Measurements from ENCODE around the gene RRAGC. TPM values are rescaled to one million over a fixed set of nuclear protein-coding genes. Genes with fewer than 3 reads are reported as not detected.

The RRAGC gene
- polyA plus RNA-seq, 2 donors, result 7.7 to 18.4 TPM

- no peaks in the 10 kb centered on the region for H3K9me3 ChIP-seq (ENCODE audit: control insufficient read depth in 2 of 2, insufficient read depth in 1 of 2, low read depth in 1 of 2, low read length in 1 of 2)
- WGBS, 2 donors, result 82 to 89% methylated on average over 9 of the region's 9 CpGs
These were observed 29.1 kb upstream of the RRAGC start for GRCh38 chr1:38888423-38889333.

GRCh38 chr1:38885092-38885491 is 25.5 kb upstream of the RRAGC start:
- H3K36me3 ChIP-seq (ENCODE audit: control insufficient read depth in 2 of 2, insufficient read depth in 2 of 2, low read length in 1 of 2), result no peaks in the 10 kb centered on the region
- H3K27me3 ChIP-seq (ENCODE audit: control insufficient read depth in 1 of 2, insufficient read depth in 2 of 2, low read length in 2 of 2), result no peaks in the 10 kb centered on the region
- WGBS, 2 donors, result 92 to 95% methylated on average over 2 of the region's 2 CpGs
- no peak overlapping the region for H3K4me3 ChIP-seq (ENCODE audit: low read depth in 1 of 2, low read length in 2 of 2)
- H3K9me3 ChIP-seq (ENCODE audit: control insufficient read depth in 2 of 2, insufficient read depth in 1 of 2, low read depth in 1 of 2, low read length in 1 of 2), result no peaks in the 10 kb centered on the region
- no peak overlapping the region for H3K27ac ChIP-seq (ENCODE audit: low read depth in 2 of 2, low read length in 1 of 2)
- H3K4me1 ChIP-seq (ENCODE audit: control insufficient read depth in 2 of 2, insufficient read depth in 2 of 2, low read length in 1 of 2), result no peaks in the 10 kb centered on the region

More at GRCh38 chr1:38888423-38889333, 29.1 kb upstream of the RRAGC start:
- Histone ChIP-seq H3K36me3 (ENCODE audit: control insufficient read depth in 2 of 2, insufficient read depth in 2 of 2, low read length in 1 of 2) (peaks cover 0 to 3% of the 10 kb centered on the region in 2 donors), H3K4me3 (ENCODE audit: low read depth in 1 of 2, low read length in 2 of 2) (no peak overlapping the region), H3K27me3 (ENCODE audit: control insufficient read depth in 1 of 2, insufficient read depth in 2 of 2, low read length in 2 of 2) (no peaks in the 10 kb centered on the region), H3K4me1 (ENCODE audit: control insufficient read depth in 2 of 2, insufficient read depth in 2 of 2, low read length in 1 of 2) (no peaks in the 10 kb centered on the region), H3K27ac (ENCODE audit: low read depth in 2 of 2, low read length in 1 of 2) (no peak overlapping the region)

- no peaks in the 10 kb centered on the region for H3K4me1 ChIP-seq (ENCODE audit: control insufficient read depth in 2 of 2, insufficient read depth in 2 of 2, low read length in 1 of 2)
- no peaks in the 10 kb centered on the region for H3K36me3 ChIP-seq (ENCODE audit: control insufficient read depth in 2 of 2, insufficient read depth in 2 of 2, low read length in 1 of 2)
- H3K27ac ChIP-seq (ENCODE audit: low read depth in 2 of 2, low read length in 1 of 2), result no peak within 1 kb of the TSS
- no peaks in the 10 kb centered on the region for H3K27me3 ChIP-seq (ENCODE audit: control insufficient read depth in 1 of 2, insufficient read depth in 2 of 2, low read length in 2 of 2)
- no peaks in the 10 kb centered on the region for H3K9me3 ChIP-seq (ENCODE audit: control insufficient read depth in 2 of 2, insufficient read depth in 1 of 2, low read depth in 1 of 2, low read length in 1 of 2)
- H3K4me3 ChIP-seq (ENCODE audit: low read depth in 1 of 2, low read length in 2 of 2), result no peak within 1 kb of the TSS
These were observed 21.9 kb upstream of the RRAGC start, which contains the start of gene GJA9 for GRCh38 chr1:38881487-38881886. Gene GJA9, minus strand, starts transcription at chr1:38881587. Its CDS starts 5,489 bp downstream, at chr1:38876098.

- Histone ChIP-seq H3K27ac (ENCODE audit: low read depth in 2 of 2, low read length in 1 of 2) (no peak overlapping the region), H3K36me3 (ENCODE audit: control insufficient read depth in 2 of 2, insufficient read depth in 2 of 2, low read length in 1 of 2) (no peaks in the 10 kb centered on the region), H3K4me1 (ENCODE audit: control insufficient read depth in 2 of 2, insufficient read depth in 2 of 2, low read length in 1 of 2) (no peaks in the 10 kb centered on the region), H3K4me3 (ENCODE audit: low read depth in 1 of 2, low read length in 2 of 2) (no peak overlapping the region), H3K27me3 (ENCODE audit: control insufficient read depth in 1 of 2, insufficient read depth in 2 of 2, low read length in 2 of 2) (no peaks in the 10 kb centered on the region), H3K9me3 (ENCODE audit: control insufficient read depth in 2 of 2, insufficient read depth in 1 of 2, low read depth in 1 of 2, low read length in 1 of 2) (no peaks in the 10 kb centered on the region)
- 79 to 89% methylated on average over 2 of the region's 2 CpGs for WGBS, 2 donors
These were observed 16.2 kb upstream of the RRAGC start for GRCh38 chr1:38875811-38876210.

- 0% methylated on average over 63 to 69 of the region's 69 CpGs for WGBS, 2 donors
- H3K9me3 ChIP-seq (ENCODE audit: control insufficient read depth in 2 of 2, insufficient read depth in 1 of 2, low read depth in 1 of 2, low read length in 1 of 2), result no peaks in the 10 kb centered on the region
- H3K27me3 ChIP-seq (ENCODE audit: control insufficient read depth in 1 of 2, insufficient read depth in 2 of 2, low read length in 2 of 2), result no peaks in the 10 kb centered on the region
- H3K27ac ChIP-seq (ENCODE audit: low read depth in 2 of 2, low read length in 1 of 2), result peak within 1 kb of the TSS; percentile 9 to 86
- no peaks in the 10 kb centered on the region for H3K36me3 ChIP-seq (ENCODE audit: control insufficient read depth in 2 of 2, insufficient read depth in 2 of 2, low read length in 1 of 2)
- H3K4me1 ChIP-seq (ENCODE audit: control insufficient read depth in 2 of 2, insufficient read depth in 2 of 2, low read length in 1 of 2), result no peaks in the 10 kb centered on the region
- peak within 1 kb of the TSS; percentile 77 to 83 for H3K4me3 ChIP-seq (ENCODE audit: low read depth in 1 of 2, low read length in 2 of 2)
These were observed 13.7 kb upstream of the RRAGC start, which contains the start of gene MYCBP for GRCh38 chr1:38873027-38873969. Gene MYCBP, minus strand, starts transcription at chr1:38873348. Its CDS starts 43 bp downstream, at chr1:38873305.

GRCh38 chr1:38872401-38873026 is 12.9 kb upstream of the RRAGC start:
- Histone ChIP-seq H3K4me3 (ENCODE audit: low read depth in 1 of 2, low read length in 2 of 2) (peak overlapping the region; percentile 77 to 83), H3K9me3 (ENCODE audit: control insufficient read depth in 2 of 2, insufficient read depth in 1 of 2, low read depth in 1 of 2, low read length in 1 of 2) (no peaks in the 10 kb centered on the region), H3K36me3 (ENCODE audit: control insufficient read depth in 2 of 2, insufficient read depth in 2 of 2, low read length in 1 of 2) (no peaks in the 10 kb centered on the region), H3K27ac (ENCODE audit: low read depth in 2 of 2, low read length in 1 of 2) (peak overlapping the region in 1 of 2 donors; percentile 45), H3K27me3 (ENCODE audit: control insufficient read depth in 1 of 2, insufficient read depth in 2 of 2, low read length in 2 of 2) (no peaks in the 10 kb centered on the region), H3K4me1 (ENCODE audit: control insufficient read depth in 2 of 2, insufficient read depth in 2 of 2, low read length in 1 of 2) (no peaks in the 10 kb centered on the region)
- 3% methylated on average over 25 of the region's 25 CpGs for WGBS, 2 donors

GRCh38 chr1:38870996-38871395 is 11.4 kb upstream of the RRAGC start:
- Histone ChIP-seq H3K4me3 (ENCODE audit: low read depth in 1 of 2, low read length in 2 of 2) (no peak overlapping the region), H3K27me3 (ENCODE audit: control insufficient read depth in 1 of 2, insufficient read depth in 2 of 2, low read length in 2 of 2) (no peaks in the 10 kb centered on the region), H3K9me3 (ENCODE audit: control insufficient read depth in 2 of 2, insufficient read depth in 1 of 2, low read depth in 1 of 2, low read length in 1 of 2) (no peaks in the 10 kb centered on the region), H3K36me3 (ENCODE audit: control insufficient read depth in 2 of 2, insufficient read depth in 2 of 2, low read length in 1 of 2) (no peaks in the 10 kb centered on the region), H3K27ac (ENCODE audit: low read depth in 2 of 2, low read length in 1 of 2) (no peak overlapping the region), H3K4me1 (ENCODE audit: control insufficient read depth in 2 of 2, insufficient read depth in 2 of 2, low read length in 1 of 2) (no peaks in the 10 kb centered on the region)
- WGBS, 2 donors, result 86 to 95% methylated on average over 8 of the region's 8 CpGs

- Histone ChIP-seq H3K36me3 (ENCODE audit: control insufficient read depth in 2 of 2, insufficient read depth in 2 of 2, low read length in 1 of 2) (peaks cover 0 to 3% of the 10 kb centered on the region in 2 donors), H3K9me3 (ENCODE audit: control insufficient read depth in 2 of 2, insufficient read depth in 1 of 2, low read depth in 1 of 2, low read length in 1 of 2) (no peaks in the 10 kb centered on the region), H3K27ac (ENCODE audit: low read depth in 2 of 2, low read length in 1 of 2) (no peak overlapping the region), H3K4me3 (ENCODE audit: low read depth in 1 of 2, low read length in 2 of 2) (no peak overlapping the region), H3K27me3 (ENCODE audit: control insufficient read depth in 1 of 2, insufficient read depth in 2 of 2, low read length in 2 of 2) (no peaks in the 10 kb centered on the region), H3K4me1 (ENCODE audit: control insufficient read depth in 2 of 2, insufficient read depth in 2 of 2, low read length in 1 of 2) (no peaks in the 10 kb centered on the region)
- 92 to 94% methylated on average over 8 of the region's 8 CpGs for WGBS, 2 donors
These were observed 7.6 kb upstream of the RRAGC start for GRCh38 chr1:38867208-38867607.

- WGBS, 2 donors, result 61 to 70% methylated on average over 4 of the region's 4 CpGs
- no peaks in the 10 kb centered on the region for H3K4me1 ChIP-seq (ENCODE audit: control insufficient read depth in 2 of 2, insufficient read depth in 2 of 2, low read length in 1 of 2)
- no peaks in the 10 kb centered on the region for H3K9me3 ChIP-seq (ENCODE audit: control insufficient read depth in 2 of 2, insufficient read depth in 1 of 2, low read depth in 1 of 2, low read length in 1 of 2)
- no peaks in the 10 kb centered on the region for H3K27me3 ChIP-seq (ENCODE audit: control insufficient read depth in 1 of 2, insufficient read depth in 2 of 2, low read length in 2 of 2)
- H3K36me3 ChIP-seq (ENCODE audit: control insufficient read depth in 2 of 2, insufficient read depth in 2 of 2, low read length in 1 of 2), result peaks cover 0 to 3% of the 10 kb centered on the region in 2 donors
- H3K4me3 ChIP-seq (ENCODE audit: low read depth in 1 of 2, low read length in 2 of 2), result no peak overlapping the region
- H3K27ac ChIP-seq (ENCODE audit: low read depth in 2 of 2, low read length in 1 of 2), result peak overlapping the region; percentile 39 to 74
These were observed 5.6 kb upstream of the RRAGC start for GRCh38 chr1:38865112-38865715.

All from esophagus (tissue), 2 donors.